Vagina (tissue), 2 donors: ENCODE data around the gene OGFRL1.

Experiments
- POLR2AphosphoS5 ChIP-seq, 2 donors: sonication (generic); formaldehyde crosslinking; IDR thresholded peaks; one replicate each; pipeline ENCODE4 v1.9.0; 2017; ENCODE audit warnings: antibody characterized with exemption in 2 of 2, mild to moderate bottlenecking in 2 of 2, low read depth in 1 of 2; ENCODE audit not compliant: insufficient read depth in 1 of 2
- TF ChIP-seq, protein P1 (sequence below), 3 experiments: fragments of 450-650 bp in 2 of 3; fragments of 200-600 bp in 1 of 3; sonication (generic) in 1 of 3; IDR thresholded peaks; one replicate each; pipeline ENCODE4 v1.5.1; 2017 to 2019; ENCODE audit warnings: antibody characterized with exemption in 3 of 3, mild to moderate bottlenecking in 2 of 3, moderate library complexity in 2 of 3

DNA sequence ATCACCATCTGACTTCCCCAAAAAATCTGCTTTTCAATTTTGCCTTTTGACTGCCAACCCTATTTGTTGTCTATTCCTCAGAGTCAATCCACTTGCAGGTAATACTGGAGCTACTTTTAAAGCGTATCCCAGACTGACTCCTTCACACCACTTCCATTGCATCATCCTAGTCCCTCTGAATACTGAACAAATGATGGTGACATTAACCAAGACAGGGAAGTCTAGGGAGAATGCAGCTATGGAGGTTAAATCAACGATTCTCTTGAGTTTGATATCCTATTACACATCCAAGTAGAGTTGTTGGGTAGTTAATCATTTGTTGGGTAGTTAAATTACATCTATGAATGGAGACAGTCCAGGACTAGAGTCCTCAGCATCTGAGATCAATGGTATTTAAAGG is 2.0 kb downstream of the OGFRL1 start:
- TF ChIP-seq, protein P1, sequence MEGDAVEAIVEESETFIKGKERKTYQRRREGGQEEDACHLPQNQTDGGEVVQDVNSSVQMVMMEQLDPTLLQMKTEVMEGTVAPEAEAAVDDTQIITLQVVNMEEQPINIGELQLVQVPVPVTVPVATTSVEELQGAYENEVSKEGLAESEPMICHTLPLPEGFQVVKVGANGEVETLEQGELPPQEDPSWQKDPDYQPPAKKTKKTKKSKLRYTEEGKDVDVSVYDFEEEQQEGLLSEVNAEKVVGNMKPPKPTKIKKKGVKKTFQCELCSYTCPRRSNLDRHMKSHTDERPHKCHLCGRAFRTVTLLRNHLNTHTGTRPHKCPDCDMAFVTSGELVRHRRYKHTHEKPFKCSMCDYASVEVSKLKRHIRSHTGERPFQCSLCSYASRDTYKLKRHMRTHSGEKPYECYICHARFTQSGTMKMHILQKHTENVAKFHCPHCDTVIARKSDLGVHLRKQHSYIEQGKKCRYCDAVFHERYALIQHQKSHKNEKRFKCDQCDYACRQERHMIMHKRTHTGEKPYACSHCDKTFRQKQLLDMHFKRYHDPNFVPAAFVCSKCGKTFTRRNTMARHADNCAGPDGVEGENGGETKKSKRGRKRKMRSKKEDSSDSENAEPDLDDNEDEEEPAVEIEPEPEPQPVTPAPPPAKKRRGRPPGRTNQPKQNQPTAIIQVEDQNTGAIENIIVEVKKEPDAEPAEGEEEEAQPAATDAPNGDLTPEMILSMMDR (IDR thresholded peaks at IDR 0.05) = no peak
- no peak for TF ChIP-seq POLR2AphosphoS5 (IDR thresholded peaks at IDR 0.05; ENCODE audit: insufficient read depth in 1 of 2, low read depth in 1 of 2)
